Activated CD8-positive, alpha-beta memory T cell treated with anti-CD3 and anti-CD28 coated beads for 4 hours (primary cell): ENCODE results near the gene MYO6.
"Not testable (repeated sequence)": the region's sequence is repeated elsewhere in the genome, so short reads cannot be mapped to it uniquely, and the experiment has no call there.

Experiments used
- DNase-seq, 2 donors: peaks; one replicate each; pipeline ENCODE4 v3.0.0-alpha.2; 2020; ENCODE audit warnings: low read depth in 2 of 2

Gene MYO6

GRCh38 chr6:75893058-75893775 is 144.2 kb downstream of the MYO6 start:
- DNase-seq: no peak

GRCh38 chr6:75893776-75894152 is 144.7 kb downstream of the MYO6 start:
- DNase-seq: no peak

GRCh38 chr6:75896526-75896925 is 147.5 kb downstream of the MYO6 start:
- no peak for DNase-seq

- not testable (repeated sequence) for DNase-seq
Measured at GRCh38 chr6:75900216-75900615, 151.2 kb downstream of the MYO6 start.

- not testable (repeated sequence) for DNase-seq
Measured at GRCh38 chr6:75905129-75905528, 156.1 kb downstream of the MYO6 start.

- DNase-seq: no peak
Measured at GRCh38 chr6:75906871-75907270, 157.8 kb downstream of the MYO6 start.

GRCh38 chr6:75907444-75907843 is 158.4 kb downstream of the MYO6 start:
- DNase-seq: no peak

GRCh38 chr6:75913040-75913439 is 164.0 kb downstream of the MYO6 start:
- DNase-seq: no peak

GRCh38 chr6:75922226-75922625 is 173.2 kb downstream of the MYO6 start:
- no peak for DNase-seq

- DNase-seq: no peak
Measured at GRCh38 chr6:75926293-75927168, 177.5 kb downstream of the MYO6 start.

- DNase-seq: no peak
Measured at GRCh38 chr6:75931011-75931680, 182.1 kb downstream of the MYO6 start.

- DNase-seq: no peak
Measured at GRCh38 chr6:75932067-75932466, 183.0 kb downstream of the MYO6 start.

GRCh38 chr6:75933387-75933975 is 184.4 kb downstream of the MYO6 start:
- no peak for DNase-seq

- DNase-seq: peak in 1 of 2 donors; percentile 2
Measured at GRCh38 chr6:75934643-75935472, 185.8 kb downstream of the MYO6 start.

- no peak for DNase-seq
Measured at GRCh38 chr6:75935473-75935793, 186.4 kb downstream of the MYO6 start.

- DNase-seq: no peak
Measured at GRCh38 chr6:75936682-75937081, 187.6 kb downstream of the MYO6 start.

GRCh38 chr6:75937846-75938245 is 188.8 kb downstream of the MYO6 start:
- no peak for DNase-seq

GRCh38 chr6:75940564-75940963 is 191.5 kb downstream of the MYO6 start:
- no peak for DNase-seq

GRCh38 chr6:75941509-75941908 is 192.5 kb downstream of the MYO6 start:
- no peak for DNase-seq

- DNase-seq: no peak
Measured at GRCh38 chr6:75943381-75943780, 194.3 kb downstream of the MYO6 start.

GRCh38 chr6:75946146-75946831 is 197.2 kb downstream of the MYO6 start:
- no peak for DNase-seq
